DOHH2 (cell line): Measurements from ENCODE around the gene PPP2R2C.

Source experiments
- H3F3A ChIP-seq: fragments of 200-600 bp; sonication (generic), shearing (Covaris generic); 2 replicates; pipeline ENCODE4 v1.6.0; 2016; ENCODE audit warnings: antibody characterized with exemption, mild to moderate bottlenecking; ENCODE audit not compliant: control insufficient read depth, insufficient read depth
- H3K27ac ChIP-seq: fragments of 200-600 bp; sonication (generic); 2 replicates; pipeline ENCODE4 v1.5.1; 2014; ENCODE audit warnings: low read depth, mild to moderate bottlenecking, low read length, moderate library complexity
- H3K27me3 ChIP-seq: fragments of 200-600 bp; sonication (generic); 2 replicates; pipeline ENCODE4 v1.6.1; 2014; ENCODE audit warnings: mild to moderate bottlenecking, low read length, mixed read lengths; ENCODE audit not compliant: control insufficient read depth
- H3K36me3 ChIP-seq: fragments of 200-600 bp; sonication (generic); 2 replicates; pipeline ENCODE4 v1.6.1; 2014; ENCODE audit warnings: mild to moderate bottlenecking, low read length, moderate library complexity, mixed read lengths; ENCODE audit not compliant: control insufficient read depth
- H3K4me1 ChIP-seq: fragments of 200-600 bp; sonication (generic); 2 replicates; pipeline ENCODE4 v1.6.1; 2014; ENCODE audit warnings: mild to moderate bottlenecking, low read length, mixed read lengths; ENCODE audit not compliant: control insufficient read depth
- H3K4me2 ChIP-seq: fragments of 200-600 bp; sonication (generic); 2 replicates; pipeline ENCODE4 v1.6.0; 2014; ENCODE audit warnings: mild to moderate bottlenecking, low read length, moderate library complexity
- H3K4me3 ChIP-seq: fragments of 200-600 bp; sonication (generic); 2 replicates; pipeline ENCODE4 v1.5.1; 2014; ENCODE audit warnings: mild to moderate bottlenecking, low read length, mixed read lengths
- H3K79me2 ChIP-seq: fragments of 200-600 bp; sonication (generic); 2 replicates; pipeline ENCODE4 v1.6.1; 2014; ENCODE audit warnings: mild to moderate bottlenecking, low read length, mixed read lengths; ENCODE audit not compliant: control insufficient read depth
- H3K9me2 ChIP-seq: fragments of 200-600 bp; sonication (generic); replicated peaks from 2 replicates; pipeline ENCODE4 v1.6.1; 2014; ENCODE audit warnings: mild to moderate bottlenecking, low read length, mixed read lengths; ENCODE audit not compliant: control insufficient read depth
- H3K9me3 ChIP-seq: fragments of 200-600 bp; sonication (generic); 2 replicates; pipeline ENCODE4 v1.6.1; 2014; ENCODE audit warnings: antibody characterized with exemption, low read length, mixed read lengths; ENCODE audit not compliant: control insufficient read depth, insufficient read depth
- H4K20me1 ChIP-seq: fragments of 200-600 bp; sonication (generic); 2 replicates; pipeline ENCODE4 v1.6.0; 2014; ENCODE audit warnings: low read depth, mild to moderate bottlenecking, antibody characterized with exemption, low read length, moderate library complexity; ENCODE audit not compliant: control insufficient read depth, insufficient read depth
- EZH2phosphoT487 ChIP-seq: fragments of 200-600 bp; sonication (generic); IDR thresholded peaks from 2 replicates; pipeline ENCODE4 v1.6.1; 2017; ENCODE audit warnings: borderline replicate concordance, mild to moderate bottlenecking, antibody characterized with exemption, low read length, moderate library complexity, mixed read lengths
- TF ChIP-seq, protein P1 (sequence below): fragments of 200-600 bp; sonication (generic); IDR thresholded peaks from one replicate; pipeline ENCODE4 v1.5.1; 2014; ENCODE audit warnings: antibody characterized with exemption, mild to moderate bottlenecking, low read depth, low read length; ENCODE audit not compliant: poor library complexity, severe bottlenecking

The PPP2R2C gene

DNA sequence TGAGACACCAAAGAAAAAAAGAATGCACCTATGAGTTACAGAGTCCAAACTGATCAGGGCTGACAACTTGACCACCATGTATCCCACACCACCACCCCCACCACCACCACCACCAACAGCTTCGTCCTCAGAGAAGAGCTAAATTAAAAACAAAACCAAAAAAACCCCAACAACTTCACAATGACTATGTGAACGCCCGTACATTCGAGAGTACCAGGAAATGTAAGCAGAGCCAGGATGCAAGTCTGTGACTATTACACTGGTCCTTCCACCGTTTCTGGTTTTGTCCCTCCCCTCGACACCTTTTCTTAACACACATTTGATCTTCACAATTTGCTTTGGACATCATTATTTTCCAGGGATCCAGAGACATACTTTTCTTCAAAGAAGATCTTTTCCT lies 151.8 kb downstream of the PPP2R2C start:
- Histone ChIP-seq H3K4me3 (no peak overlapping the region), H3K9me2 (no peaks in the 10 kb centered on the region), H3K79me2 (no peaks in the 10 kb centered on the region), H3F3A (no peaks in the 10 kb centered on the region), H3K4me2 (no peak overlapping the region), H3K27me3 (no peaks in the 10 kb centered on the region), H3K27ac (no peak overlapping the region), H3K36me3 (no peaks in the 10 kb centered on the region), H3K9me3 (no peaks in the 10 kb centered on the region), H4K20me1 (no peaks in the 10 kb centered on the region), H3K4me1 (no peaks in the 10 kb centered on the region)
- TF ChIP-seq, protein P1, sequence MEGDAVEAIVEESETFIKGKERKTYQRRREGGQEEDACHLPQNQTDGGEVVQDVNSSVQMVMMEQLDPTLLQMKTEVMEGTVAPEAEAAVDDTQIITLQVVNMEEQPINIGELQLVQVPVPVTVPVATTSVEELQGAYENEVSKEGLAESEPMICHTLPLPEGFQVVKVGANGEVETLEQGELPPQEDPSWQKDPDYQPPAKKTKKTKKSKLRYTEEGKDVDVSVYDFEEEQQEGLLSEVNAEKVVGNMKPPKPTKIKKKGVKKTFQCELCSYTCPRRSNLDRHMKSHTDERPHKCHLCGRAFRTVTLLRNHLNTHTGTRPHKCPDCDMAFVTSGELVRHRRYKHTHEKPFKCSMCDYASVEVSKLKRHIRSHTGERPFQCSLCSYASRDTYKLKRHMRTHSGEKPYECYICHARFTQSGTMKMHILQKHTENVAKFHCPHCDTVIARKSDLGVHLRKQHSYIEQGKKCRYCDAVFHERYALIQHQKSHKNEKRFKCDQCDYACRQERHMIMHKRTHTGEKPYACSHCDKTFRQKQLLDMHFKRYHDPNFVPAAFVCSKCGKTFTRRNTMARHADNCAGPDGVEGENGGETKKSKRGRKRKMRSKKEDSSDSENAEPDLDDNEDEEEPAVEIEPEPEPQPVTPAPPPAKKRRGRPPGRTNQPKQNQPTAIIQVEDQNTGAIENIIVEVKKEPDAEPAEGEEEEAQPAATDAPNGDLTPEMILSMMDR: no peak
- TF ChIP-seq EZH2phosphoT487: no peak

DNA sequence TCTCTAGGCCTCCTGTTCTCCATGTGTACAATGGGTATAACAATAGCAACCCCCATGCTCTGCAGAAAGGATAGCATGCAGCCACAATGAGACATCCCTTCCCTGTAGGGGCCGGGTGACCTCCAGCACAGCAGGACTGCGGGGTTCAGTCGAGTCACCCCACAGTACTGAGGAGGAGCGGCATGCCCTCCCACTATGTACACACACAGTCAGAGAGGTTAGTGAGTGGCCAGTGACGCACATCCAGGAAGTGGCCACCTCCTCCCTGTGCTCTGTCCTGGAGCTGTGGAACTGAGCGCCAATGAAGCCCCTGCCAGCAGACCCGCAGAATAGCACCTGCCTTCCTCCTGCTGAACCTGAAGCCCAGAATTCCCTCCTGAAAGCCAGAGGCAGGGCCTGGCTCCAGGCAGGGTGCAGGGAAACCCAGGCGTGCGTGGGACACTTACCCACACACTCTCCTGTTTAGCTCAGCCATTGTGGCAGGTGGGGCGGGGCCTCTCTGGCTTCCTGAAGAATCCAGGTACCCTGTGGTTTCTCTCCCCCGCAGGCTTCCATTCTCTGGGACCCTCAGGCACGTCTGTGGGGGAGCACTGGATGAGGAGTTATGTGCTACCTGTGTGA lies 152.8 kb downstream of the PPP2R2C start:
- H3K9me2 ChIP-seq: no peaks in the 10 kb centered on the region
- H3K9me3 ChIP-seq: no peaks in the 10 kb centered on the region
- no peak overlapping the region for H3K4me3 ChIP-seq
- no peak overlapping the region for H3K4me2 ChIP-seq
- TF ChIP-seq, protein P1: no peak
- no peak for TF ChIP-seq EZH2phosphoT487
- no peaks in the 10 kb centered on the region for H3K27me3 ChIP-seq
- no peaks in the 10 kb centered on the region for H4K20me1 ChIP-seq
- H3K79me2 ChIP-seq: no peaks in the 10 kb centered on the region
- no peaks in the 10 kb centered on the region for H3K36me3 ChIP-seq
- H3K4me1 ChIP-seq: no peaks in the 10 kb centered on the region
- no peak overlapping the region for H3K27ac ChIP-seq
- no peaks in the 10 kb centered on the region for H3F3A ChIP-seq

- H3K4me2 ChIP-seq: no peak overlapping the region
- TF ChIP-seq EZH2phosphoT487: no peak
- TF ChIP-seq, protein P1: no peak
- H3F3A ChIP-seq: no peaks in the 10 kb centered on the region
- no peaks in the 10 kb centered on the region for H3K9me3 ChIP-seq
- H3K27me3 ChIP-seq: no peaks in the 10 kb centered on the region
- H3K27ac ChIP-seq: no peak overlapping the region
- no peaks in the 10 kb centered on the region for H4K20me1 ChIP-seq
- no peaks in the 10 kb centered on the region for H3K9me2 ChIP-seq
- H3K36me3 ChIP-seq: no peaks in the 10 kb centered on the region
- H3K79me2 ChIP-seq: no peaks in the 10 kb centered on the region
- H3K4me1 ChIP-seq: no peaks in the 10 kb centered on the region
- H3K4me3 ChIP-seq: no peak overlapping the region
These were observed 154.2 kb downstream of the PPP2R2C start for GRCh38 chr4:6318206-6318605.
